ENCODE data around the gene TAF1B. TPM values are rescaled to one million over a fixed set of nuclear protein-coding genes. Genes with fewer than 3 reads are reported as not detected.

TAF1B gene
- total RNA-seq, 1 experiment from 2014 or later: 24.8 TPM

- H3F3A ChIP-seq (ENCODE audit: insufficient read depth, low read depth): peaks cover 73% of the 10 kb centered on the region
- peak overlapping the region; percentile 95 for H3K27ac ChIP-seq
- peak overlapping the region; percentile 35; the same call in 1 of the 2 replicates for H3K4me3 ChIP-seq
- H3K9me2 ChIP-seq (ENCODE audit: insufficient read depth): no peaks in the 10 kb centered on the region
- H3K79me2 ChIP-seq (ENCODE audit: low read depth): no peaks in the 10 kb centered on the region
- H3K27me3 ChIP-seq (ENCODE audit: insufficient read depth, low read depth): no peaks in the 10 kb centered on the region
- BruUV-seq (replicated peaks): no TSS peak
- H4K20me1 ChIP-seq (ENCODE audit: insufficient read depth): no peaks in the 10 kb centered on the region
- peaks cover 93% of the 10 kb centered on the region for H3K4me1 ChIP-seq (replicated peaks; ENCODE audit: insufficient read depth)
- ChIA-PET POLR2A (ENCODE audit: unreplicated experiment) (interaction anchor here (0.6 to 0.7 kb wide), 3 partner anchors 18 to 95 kb away, joined by 3 to 8 read pairs (median 3); partner anchors contain the start of gene TAF1B), CTCF (interaction anchor here (0.6 to 1.1 kb wide), 3 partner anchors 31 to 858 kb away, joined by 3 read pairs; no protein-coding TSS in a partner anchor)
- DNase-seq: peak; percentile 61 to 89
- peak overlapping the region; percentile 56; the same call in 1 of the 2 replicates for H2AFZ ChIP-seq
- intact Hi-C loops (cut with micrococcal nuclease; ENCODE audit: unreplicated experiment): loop anchor here (1.0 kb wide), 1 partner anchor 113 kb away; no protein-coding TSS in a partner anchor
- H3K9me3 ChIP-seq (ENCODE audit: insufficient read depth, low read depth): no peaks in the 10 kb centered on the region
- peak overlapping the region; percentile 83 for H3K4me2 ChIP-seq
- no peaks in the 10 kb centered on the region for H3K36me3 ChIP-seq (ENCODE audit: low read depth)
- TF ChIP-seq EZH2 (IDR thresholded peaks at IDR 0.05; ENCODE audit: low read depth) (no peak), CTCF (conservative IDR thresholded peaks at IDR 0.05) (no peak)
Measured at GRCh38 chr2:9800975-9801726, 42.1 kb upstream of the TAF1B start.

GRCh38 chr2:9802576-9802993 is 40.7 kb upstream of the TAF1B start:
- peak overlapping the region; percentile 83 for H3K4me2 ChIP-seq
- POLR2A ChIA-PET (ENCODE audit: unreplicated experiment): no interaction called here
- no peaks in the 10 kb centered on the region for H3K36me3 ChIP-seq (ENCODE audit: low read depth)
- no TSS peak for BruUV-seq (replicated peaks)
- no peak overlapping the region for H3K4me3 ChIP-seq
- CTCF ChIA-PET: interaction anchor here (0.7 kb wide), 1 partner anchor 44 kb away, joined by 7 read pairs; no protein-coding TSS in a partner anchor
- TF ChIP-seq CTCF (conservative IDR thresholded peaks at IDR 0.05) (no peak), EZH2 (IDR thresholded peaks at IDR 0.05; ENCODE audit: low read depth) (no peak)
- H3K27me3 ChIP-seq (ENCODE audit: insufficient read depth, low read depth): no peaks in the 10 kb centered on the region
- intact Hi-C loops (cut with micrococcal nuclease; ENCODE audit: unreplicated experiment): no loop called here
- peak in 1 of 2 experiments; percentile 21 for DNase-seq
- no peaks in the 10 kb centered on the region for H3K9me2 ChIP-seq (ENCODE audit: insufficient read depth)
- peaks cover 60% of the 10 kb centered on the region for H3F3A ChIP-seq (ENCODE audit: insufficient read depth, low read depth)
- no peaks in the 10 kb centered on the region for H3K9me3 ChIP-seq (ENCODE audit: insufficient read depth, low read depth)
- no peaks in the 10 kb centered on the region for H3K79me2 ChIP-seq (ENCODE audit: low read depth)
- H2AFZ ChIP-seq: no peak overlapping the region
- peak overlapping the region; percentile 95 for H3K27ac ChIP-seq
- H3K4me1 ChIP-seq (replicated peaks; ENCODE audit: insufficient read depth): peaks cover 84% of the 10 kb centered on the region
- H4K20me1 ChIP-seq (ENCODE audit: insufficient read depth): no peaks in the 10 kb centered on the region

GRCh38 chr2:9803023-9803805 is 40.1 kb upstream of the TAF1B start:
- CTCF ChIA-PET: no interaction called here
- no peaks in the 10 kb centered on the region for H4K20me1 ChIP-seq (ENCODE audit: insufficient read depth)
- H3K79me2 ChIP-seq (ENCODE audit: low read depth): no peaks in the 10 kb centered on the region
- H3K4me1 ChIP-seq (replicated peaks; ENCODE audit: insufficient read depth): peaks cover 84% of the 10 kb centered on the region
- POLR2A ChIA-PET (ENCODE audit: unreplicated experiment): no interaction called here
- DNase-seq: peak in 1 of 2 experiments; percentile 78
- TF ChIP-seq CTCF (conservative IDR thresholded peaks at IDR 0.05) (no peak), EZH2 (IDR thresholded peaks at IDR 0.05; ENCODE audit: low read depth) (no peak)
- H2AFZ ChIP-seq: no peak overlapping the region
- intact Hi-C loops (cut with micrococcal nuclease; ENCODE audit: unreplicated experiment): no loop called here
- H3F3A ChIP-seq (ENCODE audit: insufficient read depth, low read depth): peaks cover 54% of the 10 kb centered on the region
- H3K9me3 ChIP-seq (ENCODE audit: insufficient read depth, low read depth): no peaks in the 10 kb centered on the region
- H3K9me2 ChIP-seq (ENCODE audit: insufficient read depth): no peaks in the 10 kb centered on the region
- H3K36me3 ChIP-seq (ENCODE audit: low read depth): no peaks in the 10 kb centered on the region
- peak overlapping the region; percentile 83 for H3K4me2 ChIP-seq
- H3K4me3 ChIP-seq: no peak overlapping the region
- H3K27ac ChIP-seq: peak overlapping the region; percentile 95
- H3K27me3 ChIP-seq (ENCODE audit: insufficient read depth, low read depth): no peaks in the 10 kb centered on the region
- BruUV-seq (replicated peaks): no TSS peak
